K562 (cell line): ENCODE data around the gene FOXL2NB.

Experiments
- BMI1 ChIP-seq: fragments of 150-350 bp; IDR thresholded peaks from 2 replicates; pipeline ENCODE4 v1.6.1; 2014; ENCODE audit warnings: low read length
- BRF2 ChIP-seq: IDR thresholded peaks from 3 replicates; pipeline ENCODE4 v1.6.1; 2011; ENCODE audit warnings: borderline replicate concordance, mild to moderate bottlenecking; ENCODE audit not compliant: insufficient read length, insufficient read depth

GRCh38 chr3:138938056-138938876, 8.8 kb upstream of the FOXL2NB start:
- no peak for TF ChIP-seq BMI1
- TF ChIP-seq BRF2: no peak
